ENCODE data around the gene TACC2.

DNA sequence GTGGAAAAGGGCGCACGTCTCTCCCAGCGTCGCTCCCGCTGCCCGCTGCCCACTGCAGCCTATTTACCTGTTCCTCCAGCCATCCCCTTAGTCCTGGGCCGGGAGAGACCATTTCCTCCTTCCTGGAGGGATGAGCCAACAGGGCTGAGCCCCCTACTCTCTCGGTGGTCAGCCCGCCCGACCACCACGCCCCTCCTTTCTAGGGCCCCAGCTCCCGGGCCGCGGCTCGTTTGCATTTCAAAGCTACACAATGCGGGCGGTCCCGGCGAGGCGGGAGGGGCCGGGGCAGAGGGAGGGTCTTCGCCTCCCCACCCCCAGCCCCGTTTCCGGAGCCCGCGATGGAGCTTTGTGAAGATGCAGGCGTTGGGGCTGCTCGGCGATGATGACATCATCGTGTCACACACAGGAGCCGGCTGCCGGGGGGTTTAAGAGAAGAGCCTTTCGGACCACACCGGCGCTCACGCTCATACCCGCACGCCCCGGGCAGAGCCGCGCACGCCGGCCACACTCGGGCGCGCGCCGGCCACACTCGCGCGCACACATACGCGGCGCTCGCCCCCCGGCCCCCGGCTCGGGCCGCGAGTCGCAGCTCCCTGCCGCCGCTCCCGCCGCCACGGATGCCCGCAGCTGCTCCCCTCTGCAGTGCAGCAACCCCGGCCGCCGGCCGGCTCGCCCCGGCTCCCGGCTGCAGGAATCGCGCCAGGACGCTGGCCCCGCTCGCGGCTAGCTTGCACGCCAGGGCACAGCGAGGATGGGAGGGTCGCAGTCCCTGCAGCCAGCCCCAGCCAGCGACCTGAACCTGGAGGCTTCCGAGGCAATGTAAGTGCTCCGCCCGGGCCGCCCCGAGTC, 174.4 kb downstream of the TACC2 start:
- TF ChIP-seq, protein P1, sequence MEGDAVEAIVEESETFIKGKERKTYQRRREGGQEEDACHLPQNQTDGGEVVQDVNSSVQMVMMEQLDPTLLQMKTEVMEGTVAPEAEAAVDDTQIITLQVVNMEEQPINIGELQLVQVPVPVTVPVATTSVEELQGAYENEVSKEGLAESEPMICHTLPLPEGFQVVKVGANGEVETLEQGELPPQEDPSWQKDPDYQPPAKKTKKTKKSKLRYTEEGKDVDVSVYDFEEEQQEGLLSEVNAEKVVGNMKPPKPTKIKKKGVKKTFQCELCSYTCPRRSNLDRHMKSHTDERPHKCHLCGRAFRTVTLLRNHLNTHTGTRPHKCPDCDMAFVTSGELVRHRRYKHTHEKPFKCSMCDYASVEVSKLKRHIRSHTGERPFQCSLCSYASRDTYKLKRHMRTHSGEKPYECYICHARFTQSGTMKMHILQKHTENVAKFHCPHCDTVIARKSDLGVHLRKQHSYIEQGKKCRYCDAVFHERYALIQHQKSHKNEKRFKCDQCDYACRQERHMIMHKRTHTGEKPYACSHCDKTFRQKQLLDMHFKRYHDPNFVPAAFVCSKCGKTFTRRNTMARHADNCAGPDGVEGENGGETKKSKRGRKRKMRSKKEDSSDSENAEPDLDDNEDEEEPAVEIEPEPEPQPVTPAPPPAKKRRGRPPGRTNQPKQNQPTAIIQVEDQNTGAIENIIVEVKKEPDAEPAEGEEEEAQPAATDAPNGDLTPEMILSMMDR (IDR thresholded peaks at IDR 0.05): no peak
- TF ChIP-seq POLR2A (IDR thresholded peaks at IDR 0.05) (no peak), EP300 (IDR thresholded peaks at IDR 0.05) (no peak), POLR2AphosphoS5 (IDR thresholded peaks at IDR 0.05) (no peak)

Measured in gastroesophageal sphincter (tissue), 3 donors.